Superior temporal gyrus (tissue), 1 donor: ENCODE data around the gene CHCHD1.
"Not testable (repeated sequence)": the region's sequence is repeated elsewhere in the genome, so short reads cannot be mapped to it uniquely, and the experiment has no call there.

ENCODE experiments used
- DNase-seq: peaks from one replicate; pipeline ENCODE4 v3.0.0-alpha.2; 2016; ENCODE audit errors: extremely low spot score

CHCHD1 gene

DNA sequence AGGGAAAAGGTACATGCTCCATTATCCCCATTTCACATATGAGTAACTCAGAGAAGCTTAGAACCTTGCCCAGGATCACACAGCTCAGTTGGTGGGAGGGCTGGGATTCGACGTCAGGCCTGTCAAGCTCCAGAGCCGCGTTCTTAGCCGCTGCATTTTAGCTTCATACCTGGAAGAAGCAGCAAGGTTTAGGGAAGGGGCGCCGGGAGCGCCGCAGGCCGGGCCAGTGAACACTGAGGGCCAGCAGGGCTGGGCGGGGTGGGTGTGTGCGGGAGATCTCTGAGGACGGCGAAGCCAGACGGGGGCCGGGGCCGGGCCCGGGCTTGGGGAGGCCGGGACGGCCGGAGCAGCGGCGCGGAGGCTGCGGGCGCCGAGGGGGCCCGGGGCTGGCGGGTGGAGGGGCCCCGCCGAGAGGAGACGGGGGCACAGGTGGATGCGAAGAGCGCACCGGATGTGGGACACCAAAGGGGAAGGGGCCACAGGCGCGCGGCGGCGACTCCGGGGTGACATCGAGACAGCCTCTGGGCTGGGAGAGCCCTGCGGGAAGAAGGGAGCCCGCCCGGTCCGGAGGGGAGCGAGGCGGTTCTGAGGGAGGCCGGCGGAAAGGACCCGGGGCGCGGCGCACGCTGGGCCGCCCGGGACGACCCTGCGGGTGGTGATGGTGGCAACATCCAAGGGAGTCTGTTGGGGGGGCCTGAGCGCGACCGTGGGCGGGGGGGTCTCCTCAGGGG is 29.1 kb downstream of the CHCHD1 start:
- no peak for DNase-seq

GRCh38 chr10:73812657-73813056 is 30.8 kb downstream of the CHCHD1 start:
- DNase-seq: no peak

- DNase-seq: no peak
Measured at GRCh38 chr10:73813333-73813732, 31.5 kb downstream of the CHCHD1 start.

GRCh38 chr10:73814276-73814895 is 32.5 kb downstream of the CHCHD1 start:
- no peak for DNase-seq

DNA sequence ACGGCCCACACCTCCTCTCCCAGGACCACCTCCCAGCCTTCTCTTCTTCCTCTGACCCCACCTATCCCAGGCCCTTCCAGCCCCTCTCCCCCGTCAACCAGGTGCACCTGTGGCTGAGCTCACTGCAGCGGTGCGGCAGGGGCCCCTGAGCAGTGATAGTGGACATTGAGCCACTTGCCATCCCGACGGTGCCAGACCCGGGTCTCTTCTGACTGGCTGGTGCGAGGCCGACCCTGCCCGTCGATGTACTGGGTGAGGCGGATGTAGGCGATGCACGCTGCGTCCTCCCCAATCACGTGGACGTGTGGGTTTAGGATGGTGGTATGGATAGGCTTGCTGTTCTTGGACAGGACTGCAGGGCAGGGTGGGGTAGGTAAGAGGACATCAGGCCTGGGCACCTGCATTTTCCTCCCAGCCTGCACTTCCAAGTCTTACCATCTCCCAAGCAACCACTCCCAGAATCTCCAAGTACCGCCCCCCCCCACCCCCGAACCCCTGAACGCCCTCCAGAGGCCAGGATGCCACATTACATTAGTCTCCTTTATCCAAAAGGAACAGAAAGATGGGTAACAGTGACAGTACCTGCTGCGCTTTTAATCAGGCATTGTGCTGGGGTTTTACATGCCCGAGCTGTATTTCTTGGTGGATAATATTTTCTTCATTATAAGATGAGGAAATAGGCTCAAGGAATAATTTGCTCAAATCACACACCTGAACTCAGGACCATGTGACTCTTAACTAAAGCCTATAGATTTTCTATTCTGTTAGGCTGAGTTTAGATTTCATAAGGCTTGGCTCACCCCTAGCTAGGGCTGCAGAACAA is 33.3 kb downstream of the CHCHD1 start:
- no peak for DNase-seq

GRCh38 chr10:73815719-73816030 is 33.8 kb downstream of the CHCHD1 start:
- DNase-seq: no peak

DNA sequence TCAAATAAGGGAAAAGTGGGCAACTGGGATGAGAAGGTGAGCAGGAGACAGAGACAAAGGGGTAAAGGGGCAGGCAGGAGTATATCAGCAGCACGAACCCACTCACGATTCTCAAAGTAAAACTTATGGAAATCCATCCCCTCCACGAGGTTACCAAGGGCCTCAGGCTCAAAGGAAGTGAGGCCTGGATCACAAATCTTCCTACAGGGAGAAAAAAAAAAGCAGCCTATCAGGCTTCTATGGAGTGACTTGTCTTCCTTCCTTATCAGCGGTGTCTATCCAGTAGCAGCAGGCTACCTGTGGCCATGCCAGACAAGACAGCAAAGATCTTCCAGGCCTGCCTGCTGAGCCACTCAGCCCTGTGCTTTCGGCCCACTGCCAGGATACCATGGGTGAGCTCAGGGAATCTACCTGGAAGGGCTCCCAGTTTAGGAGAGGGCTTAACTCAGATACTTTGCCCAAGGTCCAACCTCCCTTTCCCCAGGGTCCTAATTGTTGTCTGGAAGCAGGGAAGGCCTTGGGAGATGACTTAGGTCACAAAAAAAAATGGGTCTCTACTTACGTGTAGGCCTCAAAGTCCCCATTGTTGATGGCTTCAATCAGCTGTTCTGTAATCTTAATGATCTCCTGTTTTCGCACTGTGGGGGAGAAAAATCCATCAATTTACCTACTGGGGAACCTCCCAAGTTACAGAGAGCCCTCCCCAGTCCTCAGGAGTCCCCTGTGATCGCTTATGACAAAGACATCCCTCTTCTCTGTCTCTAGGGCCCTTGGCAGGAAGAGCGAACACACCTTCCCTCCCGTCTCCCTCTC is 35.3 kb downstream of the CHCHD1 start:
- no peak for DNase-seq

GRCh38 chr10:73817826-73818225 is 36.0 kb downstream of the CHCHD1 start:
- DNase-seq: no peak

- DNase-seq: no peak
Measured at GRCh38 chr10:73818402-73818801, 36.6 kb downstream of the CHCHD1 start.

- DNase-seq: no peak
Measured at GRCh38 chr10:73819081-73819480, 37.2 kb downstream of the CHCHD1 start.

GRCh38 chr10:73819513-73820093 is 37.8 kb downstream of the CHCHD1 start:
- DNase-seq: no peak

- DNase-seq: no peak
Measured at GRCh38 chr10:73823391-73823790, 41.5 kb downstream of the CHCHD1 start.

DNA sequence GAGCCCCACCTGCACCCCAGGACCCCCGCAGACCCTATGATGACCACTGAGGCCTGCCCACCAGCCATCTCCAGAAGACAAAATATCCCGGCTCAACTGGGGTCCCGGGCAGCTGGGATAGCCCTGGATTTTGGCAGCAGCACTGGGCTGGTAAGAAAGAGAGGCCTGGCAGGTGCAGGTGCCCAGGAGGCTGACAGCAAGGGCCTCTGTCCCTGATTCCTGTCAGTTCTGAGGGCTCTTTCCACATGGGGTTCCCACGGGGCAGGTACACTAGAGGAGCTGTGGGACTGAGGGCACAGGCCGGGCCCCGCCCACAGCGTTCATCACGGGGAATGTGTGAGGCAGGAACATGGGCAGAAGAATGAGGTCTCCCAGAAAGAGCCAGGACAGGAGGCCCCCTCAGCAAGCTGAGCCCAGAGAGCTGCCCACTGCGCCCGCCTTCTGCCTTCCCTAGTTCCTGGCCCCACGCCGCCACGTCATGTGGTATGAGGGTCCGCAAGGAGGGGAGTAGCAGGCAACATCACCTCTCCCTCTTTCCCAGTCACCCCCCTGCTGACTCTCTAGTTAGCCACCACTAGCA is 42.4 kb downstream of the CHCHD1 start:
- no peak for DNase-seq

DNA sequence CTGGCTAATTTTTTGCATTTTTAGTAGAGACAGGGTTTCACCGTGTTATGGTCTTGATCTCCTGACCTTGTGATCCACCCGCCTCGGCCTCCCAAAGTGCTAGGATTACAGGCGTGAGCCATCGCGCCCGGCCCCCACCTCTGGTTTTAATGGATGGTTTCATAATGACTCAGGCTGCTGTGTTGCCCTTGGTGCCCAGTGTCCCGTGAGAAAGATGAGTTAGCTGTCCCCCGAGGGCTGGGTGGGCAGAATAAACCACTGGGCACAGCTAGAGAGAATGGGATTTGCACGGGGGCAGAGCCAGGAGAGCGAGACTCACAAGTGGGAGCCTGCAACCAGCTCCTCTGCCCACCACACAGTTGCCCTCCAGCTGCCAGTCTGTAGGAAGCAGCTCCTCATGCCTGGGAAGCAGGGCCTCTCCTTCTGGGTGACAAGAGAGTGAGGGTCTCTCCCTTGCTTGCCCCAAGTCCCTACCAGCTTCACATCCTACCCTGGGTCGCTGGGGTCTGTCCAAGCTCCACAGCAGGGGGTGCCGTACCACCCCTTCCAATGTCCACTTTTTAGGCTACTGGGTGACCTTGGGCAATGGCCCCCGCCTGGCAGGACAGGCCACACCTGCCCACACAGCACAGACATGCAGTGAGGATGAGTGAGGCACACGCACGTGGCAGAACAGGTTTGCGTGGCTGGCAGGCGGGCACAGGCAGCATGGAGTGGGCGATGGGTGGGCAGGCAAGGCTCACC is 45.7 kb downstream of the CHCHD1 start:
- no peak for DNase-seq

DNA sequence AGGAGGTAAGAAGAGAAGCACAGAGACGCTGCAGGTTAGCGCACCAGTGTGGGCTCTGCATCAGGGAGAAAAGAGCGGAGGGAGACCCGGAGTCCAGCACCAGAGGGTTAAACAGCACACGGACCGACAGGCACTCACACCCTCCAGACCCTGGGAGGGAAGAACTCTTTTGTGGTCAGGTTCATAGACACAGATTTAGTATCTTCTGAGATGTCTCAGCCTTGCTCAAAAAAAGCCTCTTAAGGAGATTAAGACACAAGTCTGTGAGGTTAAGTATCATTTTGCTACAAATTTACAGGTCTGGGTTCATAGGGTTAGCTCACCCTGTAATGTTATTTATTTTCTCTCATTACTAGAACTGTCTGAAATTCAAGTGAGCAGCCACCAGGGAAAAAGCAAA is 46.3 kb downstream of the CHCHD1 start:
- no peak for DNase-seq

GRCh38 chr10:73829090-73829489 is 47.2 kb downstream of the CHCHD1 start:
- not testable (repeated sequence) for DNase-seq
